T-helper 9 cell (primary cell): ENCODE data around the gene TTC16.

Experiments
- DNase-seq: peaks from one replicate; pipeline ENCODE4 v3.0.0-alpha.2; 2020

TTC16 gene

DNA sequence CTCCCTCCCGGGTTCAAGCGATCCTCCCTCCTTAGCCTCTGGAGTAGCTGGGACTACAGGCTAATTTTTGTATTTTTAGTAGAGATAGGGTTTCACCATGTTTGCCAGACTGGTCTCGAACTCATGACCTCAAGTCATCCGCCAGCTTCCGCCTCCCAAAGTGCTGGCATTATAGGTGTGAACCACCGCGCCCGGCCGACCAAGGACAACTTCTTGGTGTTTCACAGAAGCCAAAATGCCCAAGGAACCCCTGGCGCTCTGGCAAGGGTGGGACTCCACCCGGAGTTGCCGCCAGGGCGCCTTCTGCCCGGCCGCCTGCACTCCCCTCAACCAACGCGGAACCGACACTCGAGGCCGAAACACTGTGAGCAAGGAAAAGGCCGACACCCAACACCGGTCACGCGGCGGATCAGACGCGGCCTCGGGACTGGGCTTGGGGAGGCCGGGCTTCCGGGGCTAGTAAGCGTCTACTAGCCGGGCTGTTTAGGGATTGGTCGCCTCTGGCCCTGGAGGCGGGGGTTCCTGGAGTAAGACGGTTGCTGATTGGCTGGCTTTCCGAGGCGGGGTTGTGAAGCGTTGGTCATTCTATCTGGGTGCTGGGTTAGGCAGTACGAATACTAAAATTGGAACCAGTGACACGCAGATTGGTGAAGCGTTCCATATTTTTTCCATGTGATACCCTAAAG, 16.8 kb upstream of the TTC16 start:
- peak; percentile 69 for DNase-seq

GRCh38 chr9:127700140-127700539, 15.7 kb upstream of the TTC16 start:
- DNase-seq: no peak

DNA sequence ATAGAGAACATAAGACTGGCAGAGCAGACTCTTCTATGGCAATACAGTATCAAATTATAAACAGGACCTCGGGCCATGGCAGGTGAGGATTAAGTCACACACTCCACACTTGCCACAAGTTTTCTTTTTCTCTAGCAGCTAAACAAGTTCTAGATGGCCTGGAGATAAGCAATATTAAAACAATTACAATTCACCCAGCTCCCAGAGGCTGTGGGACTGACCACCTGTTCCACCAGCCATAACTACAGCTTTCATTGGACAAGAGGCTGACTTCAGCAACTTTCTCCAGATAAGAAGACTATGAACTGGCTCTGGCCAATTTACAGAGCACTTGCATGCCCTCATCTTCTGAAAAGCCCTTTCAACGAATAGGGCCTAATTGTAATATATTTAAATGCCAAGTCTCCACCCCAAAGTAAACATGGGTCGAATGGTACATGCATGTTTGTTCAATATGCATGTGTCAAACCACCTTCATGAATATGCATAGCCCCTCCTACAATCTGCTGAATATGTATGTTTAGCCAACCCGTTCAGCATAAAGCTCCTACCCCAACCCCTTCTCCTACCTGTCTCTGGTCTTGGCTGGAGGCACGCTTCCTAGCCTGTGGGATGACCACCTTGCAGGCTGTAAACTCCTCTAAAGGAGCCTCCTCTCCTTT, 15.2 kb upstream of the TTC16 start:
- no peak for DNase-seq

- no peak for DNase-seq
Measured at GRCh38 chr9:127703289-127703946, 12.5 kb upstream of the TTC16 start.

DNA sequence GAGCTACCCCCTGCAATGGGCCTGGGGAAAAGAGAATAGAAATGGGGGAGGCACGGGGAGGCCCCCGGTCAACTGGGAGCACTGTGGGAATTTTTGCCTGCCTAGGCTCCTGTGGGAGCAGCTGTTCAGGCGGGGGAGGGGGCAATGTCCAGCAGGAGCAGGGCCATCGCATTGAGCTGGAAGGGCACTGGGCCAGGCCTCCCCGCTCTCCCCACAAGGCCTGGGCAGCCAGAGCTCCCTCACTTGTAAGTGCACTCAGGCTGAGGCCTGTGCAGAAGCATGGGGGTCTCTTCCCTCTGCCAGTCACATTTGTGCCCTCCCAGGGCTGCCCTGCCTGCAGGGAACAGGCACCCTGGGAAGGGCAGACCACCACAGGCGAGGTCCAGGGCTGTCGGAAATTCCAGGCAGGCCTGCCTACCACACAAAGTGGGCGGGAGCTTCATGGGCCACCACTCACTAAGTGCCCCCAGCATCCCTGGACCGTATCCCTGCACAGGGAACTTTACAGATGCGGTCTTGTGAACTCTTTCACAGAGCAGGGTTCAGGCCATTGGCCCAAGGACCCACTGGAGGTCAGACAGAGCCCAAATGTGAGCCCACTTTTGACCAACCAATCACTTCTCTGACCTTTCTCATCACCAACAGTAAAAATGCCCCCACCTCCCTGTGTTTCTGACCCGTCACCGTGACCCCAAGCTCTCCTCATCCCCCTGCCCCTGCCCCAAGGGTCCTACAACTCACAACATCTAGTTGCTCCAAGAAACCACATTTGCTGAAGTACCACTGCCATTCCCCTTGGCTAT, 10.1 kb upstream of the TTC16 start:
- DNase-seq: no peak

- DNase-seq: no peak
Measured at GRCh38 chr9:127706836-127707241, 9.0 kb upstream of the TTC16 start, which contains the start of gene CFAP157. Gene CFAP157 (plus strand): TSS chr9:127706988. CDS start chr9:127707032, 44 bp downstream.

DNA sequence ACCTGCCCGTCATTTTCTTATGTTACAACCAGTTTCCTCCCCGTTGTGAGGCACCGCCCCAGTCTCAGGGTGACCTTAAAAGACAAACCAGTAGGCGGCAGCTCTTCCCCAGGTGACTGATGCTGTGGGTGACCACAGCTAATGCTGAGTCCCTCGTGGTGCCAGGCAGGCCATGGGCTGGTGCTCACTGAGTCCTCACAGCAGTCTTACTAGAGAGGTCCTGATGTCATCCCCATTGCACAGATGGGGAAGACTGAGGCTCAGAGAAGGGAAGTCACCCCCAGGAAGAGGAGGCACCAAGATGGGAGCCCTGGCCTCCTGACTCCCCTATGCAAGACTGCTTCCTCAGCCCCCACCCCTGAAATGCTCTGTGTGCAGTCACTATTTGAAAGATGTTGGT, 8.1 kb upstream of the TTC16 start:
- DNase-seq: peak; percentile 27

DNA sequence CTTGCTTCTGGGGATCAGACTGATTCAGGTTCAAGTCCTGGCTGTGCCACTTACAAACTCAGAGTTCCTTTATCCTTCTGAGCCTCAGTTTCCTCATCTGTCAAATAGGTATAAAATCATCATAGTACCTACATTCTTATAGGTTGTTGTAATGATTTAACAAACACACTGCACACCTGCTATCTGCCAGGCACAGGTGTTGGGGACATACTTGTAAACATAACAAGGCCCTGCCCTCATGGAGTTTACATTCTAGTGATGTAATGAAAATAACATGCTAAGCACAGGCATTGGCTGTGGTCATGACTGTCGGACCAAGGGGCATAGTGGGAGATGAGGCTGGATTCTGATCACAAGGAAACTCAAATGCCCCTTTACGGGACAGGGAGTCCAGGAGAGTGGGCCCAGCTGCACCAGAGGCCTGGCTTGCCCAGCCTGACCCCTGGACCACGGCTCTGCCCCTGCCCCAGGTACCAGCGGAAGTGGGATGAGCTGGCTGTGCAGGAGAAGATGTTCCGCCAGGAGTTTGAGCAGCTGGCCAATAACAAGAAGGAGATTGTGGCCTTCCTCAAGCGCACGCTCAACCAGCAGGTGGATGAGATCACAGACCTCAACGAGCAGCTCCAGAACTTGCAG, 6.8 kb upstream of the TTC16 start:
- no peak for DNase-seq

DNA sequence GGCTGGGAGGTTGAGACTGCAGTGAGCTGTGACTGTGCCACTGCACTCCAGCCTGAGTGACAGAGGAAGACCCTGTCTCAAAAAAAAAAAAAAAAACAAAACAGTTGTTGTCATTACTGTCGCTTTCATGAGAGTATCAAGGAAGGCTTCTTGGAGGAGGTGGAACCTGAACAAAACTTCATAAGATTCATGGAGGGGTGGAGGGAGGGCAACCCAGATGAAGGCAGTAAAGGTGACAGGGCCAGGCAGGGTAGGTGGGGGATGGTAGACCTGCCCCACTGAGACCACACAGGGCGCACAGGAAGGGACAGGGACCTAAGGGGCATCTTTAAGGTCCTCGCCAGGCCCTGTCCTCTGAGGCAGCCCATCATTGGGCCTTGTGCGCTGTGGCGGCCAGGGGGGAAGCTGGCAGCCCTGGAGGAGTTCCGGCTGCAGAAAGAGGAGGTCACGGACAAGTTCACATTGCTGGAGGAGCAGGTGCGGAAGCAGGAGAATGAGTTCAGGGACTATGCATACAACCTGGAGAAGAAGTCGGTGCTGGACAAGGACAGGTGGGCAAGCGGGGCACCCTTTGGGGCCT, 5.6 kb upstream of the TTC16 start:
- DNase-seq: no peak

DNA sequence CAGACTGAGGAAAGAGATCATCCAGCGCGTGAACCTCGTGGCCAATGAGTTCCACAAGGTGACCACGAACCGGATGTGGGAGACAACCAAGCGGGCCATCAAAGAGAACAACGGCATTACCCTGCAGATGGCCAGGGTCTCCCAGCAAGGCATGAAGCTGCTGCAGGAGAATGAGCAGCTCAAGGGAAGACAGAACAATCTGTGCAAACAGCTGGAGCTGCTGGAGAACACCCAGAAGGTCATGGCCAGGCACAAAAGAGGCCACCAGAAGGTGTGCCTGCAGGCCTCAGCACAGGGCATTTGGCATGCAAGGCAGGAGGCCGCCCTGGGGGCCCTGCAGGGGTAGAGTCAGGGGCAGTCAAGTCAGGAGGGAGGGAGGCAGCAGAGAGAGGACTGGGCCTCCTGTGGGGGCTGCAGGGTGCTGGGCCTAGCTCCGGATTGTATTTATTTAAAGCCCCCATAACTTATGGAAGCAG, 4.6 kb upstream of the TTC16 start:
- DNase-seq: no peak

GRCh38 chr9:127711831-127712274, 4.0 kb upstream of the TTC16 start:
- DNase-seq: no peak

DNA sequence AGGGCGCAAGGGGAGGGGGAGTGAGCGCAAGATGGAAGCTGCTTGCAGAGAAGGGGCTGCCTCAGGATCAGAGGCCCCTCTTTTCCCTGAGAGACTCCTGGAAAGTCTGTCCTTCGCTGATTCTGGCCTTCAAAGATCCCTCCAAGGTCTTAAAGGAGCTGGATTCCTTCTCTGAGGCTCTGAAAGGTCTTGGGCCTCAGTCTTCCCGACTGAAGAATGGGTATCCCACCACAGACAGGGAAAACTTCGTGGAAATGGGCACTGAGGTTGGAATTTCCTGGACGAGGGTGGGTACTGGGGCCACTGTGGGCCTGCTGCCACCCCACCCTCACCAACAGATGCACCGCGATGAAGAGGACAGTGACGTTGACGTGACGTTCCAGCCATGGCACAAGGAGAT, 3.5 kb upstream of the TTC16 start:
- no peak for DNase-seq

- no peak for DNase-seq
Measured at GRCh38 chr9:127712867-127713266, 3.0 kb upstream of the TTC16 start.

DNA sequence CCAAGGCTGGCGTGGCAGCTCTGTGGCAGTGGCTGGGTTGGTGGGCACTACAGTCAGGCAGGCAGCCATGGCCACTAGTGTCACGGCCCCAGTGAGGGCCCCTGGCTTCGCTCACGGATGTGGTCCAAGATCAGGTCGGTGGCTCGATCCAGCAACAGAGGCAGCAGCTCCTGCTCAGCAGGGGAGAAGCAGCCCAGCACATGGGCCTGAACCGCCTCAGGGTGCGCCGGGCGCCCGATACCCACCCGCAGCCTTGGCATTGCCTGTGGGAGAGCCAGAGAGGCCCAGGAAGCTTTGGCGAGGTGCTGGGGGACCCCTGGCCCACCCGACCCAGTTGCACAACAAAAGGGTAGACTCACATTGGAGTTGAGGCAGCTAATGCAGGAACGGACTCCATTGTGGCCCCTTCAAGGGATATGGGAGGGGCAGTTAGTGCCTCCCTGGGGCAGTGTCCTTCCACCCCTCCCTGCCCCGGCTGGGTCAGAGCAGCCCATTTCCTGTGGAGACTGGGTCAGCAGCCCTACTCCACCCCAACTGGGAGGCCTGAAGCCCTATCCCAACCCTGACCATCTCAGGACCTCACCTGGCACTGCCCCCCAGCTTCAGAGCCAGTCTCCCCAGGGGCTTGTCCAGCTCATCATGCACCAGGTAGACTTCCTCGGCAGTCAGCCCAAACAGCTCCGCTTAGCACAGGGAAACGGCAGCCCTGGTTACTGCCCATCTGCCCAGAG, 1.7 kb upstream of the TTC16 start:
- no peak for DNase-seq

- no peak for DNase-seq
Measured at GRCh38 chr9:127714951-127715469, 869 bp upstream of the TTC16 start.

DNA sequence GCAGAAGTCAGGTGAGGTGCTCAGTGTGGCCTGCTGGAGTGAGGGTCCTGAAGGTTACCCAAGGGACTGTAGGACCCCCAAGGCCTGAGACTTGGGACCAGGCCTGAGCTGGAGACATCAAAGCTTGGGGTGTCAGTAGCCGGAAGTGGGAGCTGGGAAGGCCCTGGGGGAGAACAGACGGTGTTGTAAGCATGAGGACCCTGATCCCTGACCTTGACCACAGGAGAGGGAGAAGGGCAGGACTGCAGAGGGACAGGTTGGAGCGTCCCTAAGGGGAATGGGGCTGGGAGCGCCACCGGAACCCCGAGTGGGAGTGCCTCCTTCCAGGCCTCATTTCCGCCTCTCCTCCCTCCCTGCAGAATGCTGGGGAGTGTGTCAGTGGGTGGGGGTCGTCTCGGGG, 533 bp downstream of the TTC16 start:
- DNase-seq: no peak

DNA sequence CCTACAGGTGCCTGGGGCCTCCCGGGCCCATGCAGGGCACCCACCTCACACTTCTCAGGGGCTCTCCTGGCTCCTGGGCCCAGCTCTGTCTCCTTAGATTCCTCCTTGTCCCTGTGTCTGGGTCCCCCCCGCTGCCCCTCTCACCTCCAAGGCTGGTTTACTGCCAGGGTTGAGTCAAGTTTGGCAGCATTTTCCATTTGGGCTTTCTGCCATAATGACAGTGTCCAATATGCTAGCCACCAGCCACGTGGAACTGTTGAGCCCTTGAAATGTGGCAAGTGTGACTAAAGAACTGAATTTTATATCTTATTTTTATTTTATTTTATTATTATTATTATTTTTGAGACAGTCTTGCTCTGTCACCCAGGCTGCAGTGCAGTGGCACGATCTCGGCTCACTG, 1.9 kb downstream of the TTC16 start:
- no peak for DNase-seq

DNA sequence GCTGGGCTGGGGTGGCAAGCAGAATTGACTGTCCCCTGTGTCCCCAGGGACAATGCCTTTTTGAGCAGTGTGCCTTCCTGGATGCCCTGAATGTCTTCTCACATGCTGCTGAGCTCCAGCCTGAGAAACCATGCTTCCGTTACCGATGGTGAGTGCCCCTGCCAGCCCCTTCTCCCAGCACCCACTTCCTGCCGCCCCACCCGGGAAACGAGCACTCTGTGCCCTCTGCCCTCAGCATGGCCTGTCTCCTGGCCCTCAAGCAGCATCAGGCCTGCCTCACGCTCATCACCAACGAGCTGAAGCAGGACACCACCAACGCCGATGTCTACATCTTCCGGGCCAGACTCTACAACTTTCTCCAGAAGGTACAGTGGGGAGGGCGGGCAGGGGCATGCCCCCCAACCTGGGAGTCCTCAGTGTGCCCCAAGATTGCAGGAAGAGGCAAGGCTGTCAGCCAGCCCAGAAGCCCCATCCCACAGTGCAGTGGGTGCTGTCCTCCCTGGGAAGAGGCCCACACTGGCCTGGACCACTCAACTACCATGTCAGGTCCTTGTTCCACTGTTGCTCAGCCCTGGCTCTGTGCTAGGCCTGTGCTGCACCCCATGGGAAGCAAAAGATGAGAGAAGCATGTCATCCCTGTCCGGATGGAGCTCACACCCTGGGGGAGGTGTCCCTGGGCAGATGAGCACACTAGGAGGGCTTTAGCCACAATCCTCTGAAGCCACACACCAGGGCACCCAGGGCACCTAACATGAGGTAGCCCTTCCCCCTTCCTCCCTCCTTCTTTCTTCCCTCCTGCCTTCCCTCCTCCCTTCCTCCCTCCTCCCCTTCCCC, 4.4 kb downstream of the TTC16 start:
- DNase-seq: no peak

- DNase-seq: no peak
Measured at GRCh38 chr9:127720865-127721227, 5.0 kb downstream of the TTC16 start.

DNA sequence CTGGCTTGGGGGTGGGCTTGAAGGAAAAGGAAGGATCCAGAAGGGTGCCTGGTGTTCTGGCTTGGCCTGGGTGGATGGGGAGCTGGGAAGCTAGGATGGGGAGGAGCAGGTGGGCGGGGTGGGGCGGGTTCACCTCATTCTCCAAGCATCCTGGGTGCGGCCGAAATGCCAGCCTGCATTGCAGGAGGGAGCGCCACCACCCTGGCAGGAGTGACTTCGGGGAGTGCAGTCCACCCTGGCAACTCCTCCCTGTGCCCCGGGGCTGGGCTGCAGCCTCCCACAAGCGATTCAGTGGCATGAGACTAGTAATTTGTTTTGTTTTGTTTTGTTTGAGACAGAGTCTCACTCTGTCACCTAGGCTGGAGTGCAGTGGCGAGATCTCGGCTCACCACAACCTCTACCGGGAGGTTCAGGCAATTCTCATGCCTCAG, 5.5 kb downstream of the TTC16 start:
- no peak for DNase-seq
